ENCODE results near the gene FLT3. TPM values are rescaled to one million over a fixed set of nuclear protein-coding genes. Genes with fewer than 3 reads are reported as not detected.
"Not testable (repeated sequence)": the region's sequence is repeated elsewhere in the genome, so short reads cannot be mapped to it uniquely, and the experiment has no call there.

Gene FLT3
- polyA plus RNA-seq, 3 donors: 0.25 to 0.39 (median 0.28) TPM

DNA sequence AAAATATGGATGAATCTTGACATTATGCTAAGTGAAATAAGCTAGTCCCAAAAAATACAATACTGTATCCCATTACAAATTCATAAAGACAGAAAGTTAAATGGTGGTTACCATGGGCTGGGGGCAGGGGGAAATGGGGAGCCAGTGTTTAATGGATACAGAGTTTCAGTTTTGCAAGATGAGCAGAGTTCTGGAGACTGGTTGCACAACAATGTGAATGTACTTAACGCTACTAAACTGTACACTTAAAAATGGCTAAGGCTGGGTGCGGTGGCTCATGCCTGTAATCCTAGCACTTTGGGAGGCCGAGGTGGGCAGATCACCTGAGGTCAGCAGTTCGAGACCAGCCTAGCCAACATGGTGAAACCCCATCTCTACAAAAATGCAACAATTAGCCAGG, 1.5 kb upstream of the FLT3 start:
- DNase-seq (ENCODE audit: low read depth in 3 of 3, low spot score in 2 of 3): not testable (repeated sequence)

DNA sequence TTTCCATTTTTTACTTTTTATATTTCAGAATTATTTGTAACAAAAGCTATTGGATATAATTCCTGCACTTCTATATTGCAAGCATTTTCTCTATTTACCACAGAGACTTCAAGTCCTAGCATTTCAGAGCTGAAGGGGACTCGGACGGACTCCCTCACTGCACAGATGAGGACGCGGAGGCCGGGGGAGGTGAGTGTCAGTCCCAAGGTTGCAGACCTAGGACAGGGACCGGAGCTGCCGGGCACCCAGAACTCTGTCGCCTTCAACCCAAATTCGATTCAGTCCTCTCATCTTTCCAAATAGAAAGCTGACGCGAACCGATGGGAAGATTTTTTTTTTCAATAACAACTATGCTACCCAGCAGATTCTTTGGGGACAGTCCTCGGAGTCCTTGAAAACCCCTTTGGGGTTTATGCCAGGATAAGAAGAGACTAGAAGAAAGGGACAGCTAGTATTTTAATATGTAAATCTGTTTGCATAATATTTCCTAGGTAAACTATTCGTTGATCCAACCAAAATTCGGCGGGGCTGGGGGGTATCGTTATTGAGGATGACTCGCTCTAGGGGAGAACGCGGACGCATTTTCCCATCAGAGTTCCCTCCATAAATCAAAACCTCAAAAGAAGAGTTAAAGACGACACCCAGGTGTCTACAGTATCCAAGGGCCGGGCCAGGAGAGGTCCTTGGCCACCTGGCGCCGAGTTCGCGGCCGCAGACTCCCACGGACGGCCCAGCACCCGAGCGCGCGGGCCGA, 803 bp downstream of the FLT3 start:
- DNase-seq (ENCODE audit: low read depth in 3 of 3, low spot score in 2 of 3): no peak

- no peak for DNase-seq (ENCODE audit: low read depth in 3 of 3, low spot score in 2 of 3)
These were observed 2.9 kb downstream of the FLT3 start for GRCh38 chr13:28097503-28097902.

DNA sequence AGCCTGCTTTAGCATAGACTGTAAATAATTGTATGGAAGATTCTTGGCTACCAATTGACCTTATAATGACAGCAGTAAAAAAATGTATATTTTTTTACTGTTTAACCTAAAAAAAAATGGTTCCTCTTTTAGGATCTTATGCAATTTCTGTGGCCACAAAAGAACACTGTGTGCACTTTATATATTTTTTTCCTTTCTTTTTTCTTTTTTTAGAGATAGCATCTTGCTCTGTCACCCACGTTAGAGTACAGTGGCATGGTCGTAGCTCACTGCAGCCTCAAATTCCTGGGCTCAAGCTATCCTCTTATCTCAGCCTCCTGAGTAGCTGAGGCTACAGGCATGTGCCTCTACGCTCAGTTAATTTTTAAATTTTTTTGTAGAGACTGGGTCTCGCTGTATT, 6.1 kb downstream of the FLT3 start:
- no peak for DNase-seq (ENCODE audit: low read depth in 3 of 3, low spot score in 2 of 3)

DNA sequence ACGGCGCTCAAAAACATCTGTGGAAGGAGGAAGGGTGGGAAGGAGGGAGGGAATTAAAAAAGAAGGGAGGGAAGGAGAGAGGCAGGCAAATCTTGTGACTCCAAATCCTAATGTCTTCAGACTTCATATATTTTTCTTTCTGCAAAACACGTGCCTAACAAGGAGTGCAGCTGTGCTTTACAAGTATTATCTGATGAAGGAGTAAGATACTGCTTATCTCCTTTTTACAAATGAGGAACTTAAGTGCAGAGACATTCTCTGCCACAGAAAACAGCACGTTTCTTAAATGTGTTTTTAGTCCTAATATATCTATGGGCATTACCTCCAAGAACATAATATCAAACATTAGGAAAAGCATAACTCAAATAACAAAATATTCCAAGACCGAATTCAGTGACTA, 6.5 kb downstream of the FLT3 start:
- no peak for DNase-seq (ENCODE audit: low read depth in 3 of 3, low spot score in 2 of 3)

DNA sequence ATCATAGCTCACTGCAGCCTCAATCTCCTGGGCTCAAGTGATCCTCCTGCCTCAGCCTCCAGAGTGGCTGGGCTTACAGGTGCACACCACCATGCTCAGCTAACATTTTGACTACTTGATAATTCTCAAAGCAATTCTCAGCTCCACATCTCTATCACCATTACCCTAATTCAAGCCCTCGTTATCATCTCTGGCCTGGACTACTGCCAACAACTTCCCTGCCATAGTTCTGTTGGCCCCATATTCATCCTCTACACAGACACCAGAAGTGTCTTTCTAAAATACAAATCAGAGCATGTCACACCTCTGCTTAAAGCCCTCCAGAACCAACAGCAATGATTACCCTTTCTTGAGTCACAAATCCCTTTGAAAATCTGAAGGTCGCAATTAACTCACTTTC, 7.9 kb downstream of the FLT3 start:
- no peak for DNase-seq (ENCODE audit: low read depth in 3 of 3, low spot score in 2 of 3)

DNA sequence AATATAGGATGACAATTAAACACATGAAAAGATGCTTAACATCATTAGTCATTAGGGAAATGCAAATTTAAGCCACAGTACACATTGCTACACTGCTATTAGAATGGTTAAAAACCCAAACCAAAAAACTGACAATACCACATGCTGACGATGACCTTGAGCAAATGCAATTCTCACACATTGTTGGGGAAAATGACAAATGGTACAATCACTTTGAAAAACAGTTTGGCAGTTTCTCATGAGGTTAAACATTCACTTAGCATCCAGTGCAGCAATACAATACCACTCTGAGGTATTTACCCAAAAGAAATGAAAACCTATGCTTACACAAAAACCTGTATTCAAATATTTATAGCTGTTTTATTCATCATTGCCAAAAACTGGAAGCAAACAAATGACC, 11.3 kb downstream of the FLT3 start:
- DNase-seq (ENCODE audit: low read depth in 3 of 3, low spot score in 2 of 3): no peak

DNA sequence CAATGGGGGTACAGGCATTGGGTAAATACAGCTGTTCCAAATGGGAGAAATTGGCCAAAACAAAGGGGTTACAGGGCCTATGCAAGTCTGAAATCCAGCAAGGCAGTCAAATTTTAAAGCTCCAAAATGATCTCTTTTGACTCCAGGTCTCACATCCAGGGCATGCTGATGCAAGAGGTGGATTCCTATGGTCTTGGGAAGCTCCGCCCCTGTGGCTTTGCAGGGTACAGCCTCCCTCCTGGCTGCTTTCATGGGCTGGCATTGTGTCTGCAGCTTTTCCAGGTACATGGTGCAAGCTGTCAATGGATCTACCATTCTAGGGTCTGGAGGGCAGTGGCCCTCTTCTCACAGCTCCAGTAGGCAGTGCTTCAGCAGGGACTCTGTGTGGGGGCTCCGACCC, 22.6 kb downstream of the FLT3 start:
- DNase-seq (ENCODE audit: low read depth in 3 of 3, low spot score in 2 of 3): not testable (repeated sequence)

DNA sequence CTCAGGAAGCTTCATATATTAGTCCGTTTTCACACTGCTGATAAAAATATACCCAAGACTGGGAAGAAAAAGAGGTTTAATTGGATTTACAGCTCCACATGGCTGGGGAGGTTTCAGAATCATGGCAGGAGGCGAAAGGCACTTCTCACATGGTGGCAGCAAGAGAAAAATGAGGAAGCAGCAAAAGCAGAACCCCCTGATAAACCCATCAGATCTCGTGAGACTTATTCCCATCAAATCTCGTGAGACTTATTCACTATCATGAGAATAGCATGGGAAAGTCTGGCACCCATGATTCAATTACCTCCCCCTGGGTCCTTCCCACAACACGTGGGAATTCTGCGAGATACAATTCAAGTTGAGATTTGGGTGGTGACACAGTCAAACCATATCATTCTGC, 23.1 kb downstream of the FLT3 start:
- DNase-seq (ENCODE audit: low read depth in 3 of 3, low spot score in 2 of 3): no peak

- DNase-seq (ENCODE audit: low read depth in 3 of 3, low spot score in 2 of 3): no peak
These were observed 29.0 kb downstream of the FLT3 start for GRCh38 chr13:28071424-28071823.

GRCh38 chr13:28067491-28067890, 32.9 kb downstream of the FLT3 start:
- DNase-seq (ENCODE audit: low read depth in 3 of 3, low spot score in 2 of 3): no peak

DNA sequence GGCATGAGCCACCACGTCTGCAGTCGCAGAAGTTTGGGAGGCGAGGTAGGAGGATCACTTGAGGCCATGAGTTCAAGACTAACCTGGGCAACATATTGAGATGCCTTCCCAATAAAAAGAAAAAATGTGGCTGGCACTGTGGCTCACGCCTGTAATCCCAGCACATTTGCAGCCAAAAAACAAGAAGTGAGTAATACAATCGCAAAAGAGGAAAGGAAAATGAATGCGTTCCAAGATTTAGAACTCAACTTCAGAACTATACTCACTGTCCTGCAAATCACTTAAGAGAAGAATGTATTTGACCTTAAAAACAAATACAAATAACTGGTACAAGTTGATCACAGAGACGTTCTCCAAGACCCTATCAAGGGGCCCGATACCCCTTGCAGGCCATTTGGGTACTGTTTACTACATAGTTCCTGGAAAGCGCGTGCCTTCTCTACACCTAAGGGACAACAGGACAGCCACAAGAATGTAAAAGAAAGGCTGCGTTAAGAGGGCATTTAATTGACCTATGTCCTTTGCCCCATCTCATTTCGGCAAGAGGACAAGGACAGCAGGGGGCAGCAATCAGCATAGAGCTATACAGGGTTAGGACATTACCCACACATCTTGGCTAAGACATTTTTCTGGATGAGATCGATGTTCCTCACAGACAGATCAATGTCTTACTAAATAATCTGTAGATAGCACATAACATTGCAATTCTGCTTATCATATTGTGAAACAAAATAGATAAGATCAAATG, 41.3 kb downstream of the FLT3 start:
- no peak for DNase-seq (ENCODE audit: low read depth in 3 of 3, low spot score in 2 of 3)

GRCh38 chr13:28056970-28057712, 43.2 kb downstream of the FLT3 start:
- no peak for DNase-seq (ENCODE audit: low read depth in 3 of 3, low spot score in 2 of 3)

- DNase-seq (ENCODE audit: low read depth in 3 of 3, low spot score in 2 of 3): no peak
These were observed 44.0 kb downstream of the FLT3 start for GRCh38 chr13:28056426-28056825.

- no peak for DNase-seq (ENCODE audit: low read depth in 3 of 3, low spot score in 2 of 3)
These were observed 45.0 kb downstream of the FLT3 start for GRCh38 chr13:28055357-28055756.

GRCh38 chr13:28052945-28053344, 47.4 kb downstream of the FLT3 start:
- DNase-seq (ENCODE audit: low read depth in 3 of 3, low spot score in 2 of 3): no peak

GRCh38 chr13:28049880-28050875, 50.2 kb downstream of the FLT3 start:
- DNase-seq (ENCODE audit: low read depth in 3 of 3, low spot score in 2 of 3): no peak

GRCh38 chr13:28049215-28049614, 51.2 kb downstream of the FLT3 start:
- DNase-seq (ENCODE audit: low read depth in 3 of 3, low spot score in 2 of 3): no peak

- no peak for DNase-seq (ENCODE audit: low read depth in 3 of 3, low spot score in 2 of 3)
These were observed 51.6 kb downstream of the FLT3 start for GRCh38 chr13:28048768-28049167.

GRCh38 chr13:28047757-28048388, 52.5 kb downstream of the FLT3 start:
- DNase-seq (ENCODE audit: low read depth in 3 of 3, low spot score in 2 of 3): no peak
